Mucosa of descending colon (tissue), 3 donors: ENCODE measurements around the gene ESR1. TPM values are rescaled to one million over a fixed set of nuclear protein-coding genes. Genes with fewer than 3 reads are reported as not detected.

Source experiments
- ATAC-seq: fragments of 200-7000 bp; cut with Tn5 transposase; one replicate; pipeline ENCODE4 v1.9.1; 2020; ENCODE audit warnings: mild to moderate bottlenecking, moderate library complexity
- DNase-seq, 3 donors: peaks; one replicate each; pipeline ENCODE4 v3.0.0-alpha.2; 2020
- H3K36me3 ChIP-seq: fragments of 200-600 bp; one replicate; pipeline ENCODE4 v1.8.0; 2021; ENCODE audit warnings: low read depth, mild to moderate bottlenecking
- H3K4me1 ChIP-seq: fragments of 200-600 bp; one replicate; pipeline ENCODE4 v1.8.0; 2021; ENCODE audit warnings: low read depth, mild to moderate bottlenecking
- H3K4me3 ChIP-seq: fragments of 200-600 bp; one replicate; pipeline ENCODE4 v1.8.0; 2021; ENCODE audit warnings: mild to moderate bottlenecking
- H3K9me3 ChIP-seq: fragments of 200-600 bp; one replicate; pipeline ENCODE4 v1.8.0; 2021; ENCODE audit warnings: mild to moderate bottlenecking
- intact Hi-C, 2 donors: fragments of 100-400 bp; cut with DNase I in 1 of 2; cut with micrococcal nuclease in 1 of 2; formaldehyde crosslinking; loops; one replicate each; pipeline versions ENCODE4 v1.11.0 to v1.11.1; 2022; cut with DNase I, micrococcal nuclease
- total RNA-seq, 3 donors: library from RNA; stranded (reverse); fragmentation: NEBNext Ultra II Directional in 2 of 3; extraction: Animal tissue kit (Norgen Biotek cat#: 25700) in 2 of 3; gene quantifications; one replicate each; pipeline versions ENCODE4 v1.2.1 to v1.2.4, GENCODE V29; 2021 to 2023
- TF ChIP-seq, protein P1 (sequence below): fragments of 200-600 bp; IDR thresholded peaks from one replicate; pipeline ENCODE4 v1.8.0; 2022; ENCODE audit warnings: antibody characterized with exemption, mild to moderate bottlenecking
- donor health status: DM: no; HTN: no; CAD: no; lungs with moderate emphysema.
- donor health status: DM: no; HTN: no; CAD: no.
- donor health status: DM: no; HTN: yes; CAD: no.

The ESR1 gene
- total RNA-seq, 3 donors from 2014 or later = 0.55 to 1.6 (median 0.82) TPM

DNA sequence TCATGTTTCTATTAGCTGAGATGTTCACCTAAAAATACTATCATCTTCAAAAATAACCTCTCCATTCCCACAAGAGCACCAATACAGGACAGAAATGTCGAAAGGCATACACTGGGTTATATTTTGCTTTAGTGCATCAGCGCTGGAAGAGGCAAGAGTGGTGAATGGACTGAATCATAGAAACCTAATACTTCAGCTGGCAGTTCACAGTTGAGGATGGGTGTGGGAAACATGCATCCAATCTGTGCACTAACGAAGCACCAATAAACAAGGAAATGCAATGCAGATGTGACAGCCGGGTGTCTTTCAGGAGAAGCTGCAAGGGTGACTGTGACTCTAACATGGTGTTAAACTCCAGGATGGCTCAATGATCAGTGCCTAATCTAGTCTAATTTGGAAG, 365.8 kb downstream of the ESR1 start:
- DNase-seq (no peak), ATAC-seq (no peak)
- TF ChIP-seq, protein P1, sequence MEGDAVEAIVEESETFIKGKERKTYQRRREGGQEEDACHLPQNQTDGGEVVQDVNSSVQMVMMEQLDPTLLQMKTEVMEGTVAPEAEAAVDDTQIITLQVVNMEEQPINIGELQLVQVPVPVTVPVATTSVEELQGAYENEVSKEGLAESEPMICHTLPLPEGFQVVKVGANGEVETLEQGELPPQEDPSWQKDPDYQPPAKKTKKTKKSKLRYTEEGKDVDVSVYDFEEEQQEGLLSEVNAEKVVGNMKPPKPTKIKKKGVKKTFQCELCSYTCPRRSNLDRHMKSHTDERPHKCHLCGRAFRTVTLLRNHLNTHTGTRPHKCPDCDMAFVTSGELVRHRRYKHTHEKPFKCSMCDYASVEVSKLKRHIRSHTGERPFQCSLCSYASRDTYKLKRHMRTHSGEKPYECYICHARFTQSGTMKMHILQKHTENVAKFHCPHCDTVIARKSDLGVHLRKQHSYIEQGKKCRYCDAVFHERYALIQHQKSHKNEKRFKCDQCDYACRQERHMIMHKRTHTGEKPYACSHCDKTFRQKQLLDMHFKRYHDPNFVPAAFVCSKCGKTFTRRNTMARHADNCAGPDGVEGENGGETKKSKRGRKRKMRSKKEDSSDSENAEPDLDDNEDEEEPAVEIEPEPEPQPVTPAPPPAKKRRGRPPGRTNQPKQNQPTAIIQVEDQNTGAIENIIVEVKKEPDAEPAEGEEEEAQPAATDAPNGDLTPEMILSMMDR = no peak

DNA sequence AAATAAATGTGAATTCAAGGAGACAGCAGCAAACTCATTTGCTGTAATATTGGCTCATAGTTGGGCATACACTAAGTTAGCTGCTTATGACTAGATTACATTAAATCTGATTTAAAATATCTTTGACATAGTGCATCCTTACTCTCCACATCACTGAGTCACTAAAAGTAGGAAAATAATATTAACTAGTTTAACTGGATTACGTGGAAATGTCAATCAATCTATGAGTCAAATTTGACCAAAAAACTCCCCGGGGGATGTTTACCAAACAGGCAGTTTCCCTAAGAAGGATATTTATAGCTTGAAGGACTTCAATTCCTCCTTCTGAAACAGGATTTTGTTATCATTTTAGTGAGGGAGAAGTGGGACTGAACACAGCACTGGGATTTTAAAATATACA, 366.5 kb downstream of the ESR1 start:
- TF ChIP-seq, protein P1 = no peak
- H3K36me3 ChIP-seq = no peaks in the 10 kb centered on the region

More for the DNA sequence above, 365.8 kb downstream of the ESR1 start:
- Histone ChIP-seq H3K4me1 (no peaks in the 10 kb centered on the region), H3K36me3 (no peaks in the 10 kb centered on the region), H3K9me3 (no peaks in the 10 kb centered on the region), H3K4me3 (no peak overlapping the region)
- intact Hi-C loops = no loop called here

DNA sequence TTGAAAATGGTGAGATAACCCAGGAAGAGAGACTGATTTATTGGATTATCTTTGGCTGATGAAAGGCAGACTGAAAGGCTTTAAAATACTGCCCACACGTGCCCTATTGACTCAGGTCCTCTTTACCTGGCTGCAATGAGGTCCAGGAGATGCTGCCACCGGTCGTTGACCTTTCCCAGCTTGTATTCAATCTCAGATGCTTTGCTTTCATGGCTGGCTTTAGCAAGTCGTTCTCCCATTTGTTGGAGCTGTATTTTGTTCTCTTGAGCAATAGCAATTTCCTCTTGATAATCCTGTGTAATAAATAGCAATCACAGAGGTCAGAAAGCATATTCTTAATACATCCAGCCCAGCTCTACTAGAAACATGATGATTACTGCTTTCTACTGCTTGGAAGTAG, 368.8 kb downstream of the ESR1 start:
- intact Hi-C loops = no loop called here
- no peak for ATAC-seq
- TF ChIP-seq, protein P1 = no peak
- Histone ChIP-seq H3K4me3 (no peak overlapping the region), H3K9me3 (no peaks in the 10 kb centered on the region), H3K36me3 (no peaks in the 10 kb centered on the region), H3K4me1 (no peaks in the 10 kb centered on the region)
- DNase-seq = no peak

More for the DNA sequence above, 366.5 kb downstream of the ESR1 start:
- DNase-seq (no peak), ATAC-seq (no peak)
- Histone ChIP-seq H3K4me1 (no peaks in the 10 kb centered on the region), H3K9me3 (no peaks in the 10 kb centered on the region), H3K4me3 (no peak overlapping the region)
- intact Hi-C loops = no loop called here
